SK-N-MC (cell line): ENCODE data around the gene TTC7B.

Source experiments
- EZH2 ChIP-seq: fragments of 200-600 bp; sonication (generic); IDR thresholded peaks from one replicate; pipeline ENCODE4 v1.6.1; 2017; ENCODE audit warnings: antibody characterized with exemption
- FOXP2 ChIP-seq: optimal IDR thresholded peaks from 2 replicates; pipeline ENCODE3; 2011; ENCODE audit warnings: mild to moderate bottlenecking, moderate library complexity; ENCODE audit not compliant: insufficient read depth; ENCODE audit errors: extremely low read length, control extremely low read depth
- POLR2AphosphoS5 ChIP-seq: IDR thresholded peaks from 2 replicates; pipeline ENCODE4 v1.6.1; 2012; ENCODE audit warnings: mild to moderate bottlenecking, low read depth, low read length, borderline replicate concordance

GRCh38 chr14:90669731-90670130 is 146.5 kb downstream of the TTC7B start:
- TF ChIP-seq EZH2 (no peak), POLR2AphosphoS5 (no peak), FOXP2 (no peak)
